Liver (tissue), 9 donors: ENCODE data around the gene PHF21B. TPM values are rescaled to one million over a fixed set of nuclear protein-coding genes. Genes with fewer than 3 reads are reported as not detected.

Experiments used
- DNase-seq: peaks from one replicate; pipeline ENCODE4 v3.0.0-alpha.2; 2017; ENCODE audit warnings: low spot score
- H3K27ac ChIP-seq, 2 donors: one replicate each; pipeline ENCODE4 v1.7.0; 2013; ENCODE audit warnings: inconsistent platforms in 2 of 2, low read length in 2 of 2, control low read depth in 1 of 2, low read depth in 1 of 2, mild to moderate bottlenecking in 1 of 2
- H3K27me3 ChIP-seq, 4 donors: one replicate each; pipeline versions ENCODE4 v1.6.1 to v1.7.0; 2013; ENCODE audit warnings: low read length in 3 of 4, inconsistent platforms in 1 of 4, mild to moderate bottlenecking in 1 of 4, moderate library complexity in 1 of 4; ENCODE audit not compliant: control insufficient read depth in 4 of 4, insufficient read depth in 4 of 4
- H3K36me3 ChIP-seq, 4 donors: one replicate each; pipeline versions ENCODE4 v1.6.1 to v1.7.0; 2013; ENCODE audit warnings: low read length in 3 of 4, mild to moderate bottlenecking in 3 of 4, low read depth in 1 of 4, moderate library complexity in 1 of 4; ENCODE audit not compliant: control insufficient read depth in 4 of 4, insufficient read depth in 3 of 4
- H3K4me1 ChIP-seq, 4 donors: one replicate each; pipeline versions ENCODE4 v1.6.1 to v1.7.0; 2013; ENCODE audit warnings: low read length in 3 of 4, mild to moderate bottlenecking in 3 of 4, moderate library complexity in 1 of 4; ENCODE audit not compliant: control insufficient read depth in 4 of 4, insufficient read depth in 4 of 4
- H3K4me3 ChIP-seq, 3 donors: one replicate each; pipeline versions ENCODE4 v1.6.1 to v1.7.0; 2013; ENCODE audit warnings: low read length in 3 of 3, control low read depth in 1 of 3, low read depth in 1 of 3, mild to moderate bottlenecking in 1 of 3
- H3K9ac ChIP-seq, 2 donors: one replicate each; pipeline ENCODE4 v1.7.0; 2013; ENCODE audit warnings: low read length in 2 of 2, mild to moderate bottlenecking in 2 of 2, moderate library complexity in 2 of 2, control low read depth in 1 of 2, low read depth in 1 of 2
- H3K9me3 ChIP-seq, 4 donors: one replicate each; pipeline versions ENCODE4 v1.6.1 to v1.7.0; 2013; ENCODE audit warnings: low read length in 3 of 4; ENCODE audit not compliant: control insufficient read depth in 4 of 4
- EGR1 ChIP-seq, 2 donors: IDR thresholded peaks; 2 replicates each; pipeline ENCODE4 v1.6.1; 2016 to 2018; ENCODE audit warnings: antibody characterized with exemption in 2 of 2, low read depth in 2 of 2
- FOXA1 ChIP-seq: IDR thresholded peaks from 2 replicates; pipeline ENCODE4 v1.6.1; 2016; ENCODE audit warnings: antibody characterized with exemption
- FOXA2 ChIP-seq: IDR thresholded peaks from 2 replicates; pipeline ENCODE4 v1.6.1; 2016; ENCODE audit warnings: antibody characterized with exemption
- GABPA ChIP-seq, 2 donors: IDR thresholded peaks in 1 of 2; conservative IDR thresholded peaks in 1 of 2; 2 replicates each; pipeline ENCODE4 v1.6.1; 2016; ENCODE audit warnings: antibody characterized with exemption in 2 of 2, mild to moderate bottlenecking in 1 of 2, moderate library complexity in 1 of 2
- HNF4A ChIP-seq, 2 donors: conservative IDR thresholded peaks; 2 replicates each; pipeline ENCODE4 v1.6.1; 2016; ENCODE audit warnings: antibody characterized with exemption in 2 of 2, mild to moderate bottlenecking in 2 of 2
- HNF4G ChIP-seq: IDR thresholded peaks from 2 replicates; pipeline ENCODE4 v1.6.1; 2016; ENCODE audit warnings: antibody characterized with exemption
- JUND ChIP-seq, 2 donors: IDR thresholded peaks; 2 replicates each; pipeline ENCODE4 v1.6.1; 2016; ENCODE audit warnings: antibody characterized with exemption in 2 of 2
- RXRA ChIP-seq, 2 donors: IDR thresholded peaks; 2 replicates each; pipeline ENCODE4 v1.6.1; 2017 to 2018; ENCODE audit warnings: antibody characterized with exemption in 2 of 2, mild to moderate bottlenecking in 1 of 2
- SP1 ChIP-seq: IDR thresholded peaks from 2 replicates; pipeline ENCODE4 v1.6.1; 2018; ENCODE audit warnings: antibody characterized with exemption, mild to moderate bottlenecking
- TAF1 ChIP-seq: conservative IDR thresholded peaks from 2 replicates; pipeline ENCODE4 v1.6.1; 2016; ENCODE audit warnings: antibody characterized with exemption, mild to moderate bottlenecking
- YY1 ChIP-seq: IDR thresholded peaks from 2 replicates; pipeline ENCODE4 v1.6.1; 2016; ENCODE audit warnings: antibody characterized with exemption, mild to moderate bottlenecking
- WGBS: extraction: QIAGEN DNeasy Blood & Tissue Kit; methylation state at CpG from one replicate; pipeline ENCODE4 v1.1.7; 2013; 5-methylcytosine and 5-hydroxymethylcytosine counted together
- polyA plus RNA-seq, 2 donors: library from polyadenylated mRNA; stranded (reverse) in 1 of 2; unstranded in 1 of 2; fragments of 200-250 nt in 1 of 2; fragments of >200 nt in 1 of 2; fragmentation: Nextera tagmentation in 1 of 2; extraction: Ambion mirVana in 1 of 2; gene quantifications; one replicate each; pipeline versions ENCODE4 v1.2.1 to v1.2.3, GENCODE V29; 2013 to 2015
- total RNA-seq, 2 donors: library from RNA; depleted of rRNA; stranded (reverse); fragments of >200 nt; gene quantifications; one replicate each; pipeline ENCODE4 v1.2.3, GENCODE V29; 2014
- TF ChIP-seq, protein P1 (sequence below): IDR thresholded peaks from 2 replicates; pipeline ENCODE4 v1.6.1; 2016; ENCODE audit warnings: antibody characterized with exemption, mild to moderate bottlenecking
- TF ChIP-seq, protein P2 (sequence below): IDR thresholded peaks from 2 replicates; pipeline ENCODE4 v1.6.1; 2016; ENCODE audit warnings: antibody characterized with exemption
- TF ChIP-seq, protein P3 (sequence below): IDR thresholded peaks from 2 replicates; pipeline ENCODE4 v1.6.1; 2016; ENCODE audit warnings: antibody characterized with exemption
- donor health status: healthy.
- donor health status: healthy.
- donor health status: healthy.
- donor health status: healthy.
- donor health status: healthy.

Gene PHF21B
- total and polyA plus RNA-seq, 4 donors, result not detected

DNA sequence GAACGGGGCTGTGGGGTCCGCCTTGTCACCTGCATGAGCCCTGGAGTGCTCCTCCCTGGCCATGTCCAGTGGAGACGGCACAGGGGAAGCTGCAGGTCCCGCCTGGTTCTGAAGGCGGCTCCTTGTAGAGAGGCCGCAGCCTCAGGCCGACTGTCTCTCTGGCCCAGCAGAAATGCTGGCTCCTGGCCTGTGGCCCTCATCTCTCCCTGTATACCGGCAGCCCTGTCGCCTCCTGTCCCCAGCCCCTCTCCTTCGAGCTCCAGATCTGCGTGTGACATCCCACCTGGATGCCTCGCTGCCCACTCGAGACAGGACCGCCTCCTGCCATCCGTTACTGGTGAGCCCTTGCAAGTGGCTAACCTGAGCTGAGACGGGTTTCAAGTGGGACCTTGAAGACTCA is 73.6 kb downstream of the PHF21B start:
- Histone ChIP-seq H3K27me3 (peaks cover 0 to 3% (median 0%) of the 10 kb centered on the region in 4 donors), H3K9ac (no peak overlapping the region), H3K4me1 (no peaks in the 10 kb centered on the region), H3K4me3 (no peak overlapping the region), H3K36me3 (no peaks in the 10 kb centered on the region), H3K9me3 (no peaks in the 10 kb centered on the region), H3K27ac (no peak overlapping the region)
- WGBS, result 80% methylated on average over 16 of the region's 16 CpGs
- TF ChIP-seq, protein P1, sequence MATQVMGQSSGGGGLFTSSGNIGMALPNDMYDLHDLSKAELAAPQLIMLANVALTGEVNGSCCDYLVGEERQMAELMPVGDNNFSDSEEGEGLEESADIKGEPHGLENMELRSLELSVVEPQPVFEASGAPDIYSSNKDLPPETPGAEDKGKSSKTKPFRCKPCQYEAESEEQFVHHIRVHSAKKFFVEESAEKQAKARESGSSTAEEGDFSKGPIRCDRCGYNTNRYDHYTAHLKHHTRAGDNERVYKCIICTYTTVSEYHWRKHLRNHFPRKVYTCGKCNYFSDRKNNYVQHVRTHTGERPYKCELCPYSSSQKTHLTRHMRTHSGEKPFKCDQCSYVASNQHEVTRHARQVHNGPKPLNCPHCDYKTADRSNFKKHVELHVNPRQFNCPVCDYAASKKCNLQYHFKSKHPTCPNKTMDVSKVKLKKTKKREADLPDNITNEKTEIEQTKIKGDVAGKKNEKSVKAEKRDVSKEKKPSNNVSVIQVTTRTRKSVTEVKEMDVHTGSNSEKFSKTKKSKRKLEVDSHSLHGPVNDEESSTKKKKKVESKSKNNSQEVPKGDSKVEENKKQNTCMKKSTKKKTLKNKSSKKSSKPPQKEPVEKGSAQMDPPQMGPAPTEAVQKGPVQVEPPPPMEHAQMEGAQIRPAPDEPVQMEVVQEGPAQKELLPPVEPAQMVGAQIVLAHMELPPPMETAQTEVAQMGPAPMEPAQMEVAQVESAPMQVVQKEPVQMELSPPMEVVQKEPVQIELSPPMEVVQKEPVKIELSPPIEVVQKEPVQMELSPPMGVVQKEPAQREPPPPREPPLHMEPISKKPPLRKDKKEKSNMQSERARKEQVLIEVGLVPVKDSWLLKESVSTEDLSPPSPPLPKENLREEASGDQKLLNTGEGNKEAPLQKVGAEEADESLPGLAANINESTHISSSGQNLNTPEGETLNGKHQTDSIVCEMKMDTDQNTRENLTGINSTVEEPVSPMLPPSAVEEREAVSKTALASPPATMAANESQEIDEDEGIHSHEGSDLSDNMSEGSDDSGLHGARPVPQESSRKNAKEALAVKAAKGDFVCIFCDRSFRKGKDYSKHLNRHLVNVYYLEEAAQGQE, result no peak
- TF ChIP-seq YY1, result no peak
- TF ChIP-seq, protein P2, sequence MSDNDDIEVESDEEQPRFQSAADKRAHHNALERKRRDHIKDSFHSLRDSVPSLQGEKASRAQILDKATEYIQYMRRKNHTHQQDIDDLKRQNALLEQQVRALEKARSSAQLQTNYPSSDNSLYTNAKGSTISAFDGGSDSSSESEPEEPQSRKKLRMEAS, result no peak
- TF ChIP-seq SP1, result no peak
- TF ChIP-seq, protein P3, sequence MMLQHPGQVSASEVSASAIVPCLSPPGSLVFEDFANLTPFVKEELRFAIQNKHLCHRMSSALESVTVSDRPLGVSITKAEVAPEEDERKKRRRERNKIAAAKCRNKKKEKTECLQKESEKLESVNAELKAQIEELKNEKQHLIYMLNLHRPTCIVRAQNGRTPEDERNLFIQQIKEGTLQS, result no peak
- no peak for TF ChIP-seq TAF1
- no peak for DNase-seq

DNA sequence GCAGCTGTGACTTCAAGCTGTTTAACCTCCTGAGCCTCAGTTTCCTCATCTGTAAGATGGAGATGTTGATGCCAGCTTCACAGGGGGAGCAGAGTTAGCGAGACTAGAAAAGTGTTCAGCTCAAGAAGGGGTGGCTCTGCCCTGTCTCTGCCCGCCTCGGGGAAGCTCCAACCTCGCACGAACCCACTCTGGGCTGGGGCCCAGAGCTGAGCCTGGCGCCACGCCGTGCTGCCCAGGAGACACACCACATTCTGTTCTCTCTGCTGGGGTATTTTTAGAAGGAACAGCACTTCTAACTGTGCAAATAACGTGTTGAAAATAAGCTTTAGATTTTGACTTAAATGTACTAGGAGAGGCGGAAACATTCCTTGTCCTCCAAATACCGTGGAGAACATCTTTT is 74.1 kb downstream of the PHF21B start:
- Histone ChIP-seq H3K36me3 (no peaks in the 10 kb centered on the region), H3K4me3 (no peak overlapping the region), H3K4me1 (no peaks in the 10 kb centered on the region), H3K9me3 (no peaks in the 10 kb centered on the region), H3K27me3 (peaks cover 0 to 3% (median 0%) of the 10 kb centered on the region in 4 donors), H3K27ac (no peak overlapping the region), H3K9ac (no peak overlapping the region)
- WGBS, result 80% methylated on average over 11 of the region's 11 CpGs
- no peak for DNase-seq
- TF ChIP-seq JUND (IDR thresholded peaks at IDR 0.05), result no peak
- no peak for TF ChIP-seq FOXA2
- no peak for TF ChIP-seq EGR1 (IDR thresholded peaks at IDR 0.05; ENCODE audit: low read depth in 2 of 2)
- TF ChIP-seq RXRA (IDR thresholded peaks at IDR 0.05), result no peak
- TF ChIP-seq, protein P3, result no peak
- no peak for TF ChIP-seq YY1
- TF ChIP-seq, protein P2, result no peak
- no peak for TF ChIP-seq TAF1
- TF ChIP-seq FOXA1, result no peak
- TF ChIP-seq GABPA (IDR thresholded peaks at IDR 0.05 in 1 of 2, conservative IDR thresholded peaks at IDR 0.05 in 1 of 2), result no peak
- TF ChIP-seq HNF4G, result no peak
- TF ChIP-seq, protein P1, result no peak
- no peak for TF ChIP-seq SP1
- no peak for TF ChIP-seq HNF4A (conservative IDR thresholded peaks at IDR 0.05)
